Measurements from ENCODE around the gene CACNA2D1. TPM values are rescaled to one million over a fixed set of nuclear protein-coding genes. Genes with fewer than 3 reads are reported as not detected.

The CACNA2D1 gene
- polyA plus RNA-seq, 1 experiment, result 19.5 TPM

- no peak overlapping the region for H3K4me3 ChIP-seq (ENCODE audit: low read depth, low read length)
- H3K27me3 ChIP-seq (ENCODE audit: control insufficient read depth, insufficient read depth, low read length), result no peaks in the 10 kb centered on the region
- CTCF ChIA-PET, result no interaction called here
- H3K27ac ChIP-seq (ENCODE audit: low read depth, low read length), result no peak overlapping the region
- TF ChIP-seq CTCF (IDR thresholded peaks at IDR 0.05; ENCODE audit: low read depth, low read length), result no peak
- H3K9me3 ChIP-seq (ENCODE audit: control insufficient read depth, insufficient read depth, low read length), result no peaks in the 10 kb centered on the region
- DNase-seq (ENCODE audit: low read depth, low spot score), result no peak
- POLR2A ChIA-PET, result no interaction called here
These were observed 154.4 kb downstream of the CACNA2D1 start for GRCh38 chr7:82289152-82289535.

GRCh38 chr7:82286798-82287140 lies 156.8 kb downstream of the CACNA2D1 start:
- Histone ChIP-seq H3K9me3 (ENCODE audit: control insufficient read depth, insufficient read depth, low read length) (no peaks in the 10 kb centered on the region), H3K4me3 (ENCODE audit: low read depth, low read length) (no peak overlapping the region), H3K27ac (ENCODE audit: low read depth, low read length) (no peak overlapping the region), H3K27me3 (ENCODE audit: control insufficient read depth, insufficient read depth, low read length) (no peaks in the 10 kb centered on the region)
- no peak for DNase-seq (ENCODE audit: low read depth, low spot score)
- ChIA-PET POLR2A (no interaction called here), CTCF (no interaction called here)
- TF ChIP-seq CTCF (IDR thresholded peaks at IDR 0.05; ENCODE audit: low read depth, low read length), result no peak

- POLR2A ChIA-PET, result no interaction called here
- no peaks in the 10 kb centered on the region for H3K9me3 ChIP-seq (ENCODE audit: control insufficient read depth, insufficient read depth, low read length)
- no peak for TF ChIP-seq CTCF (IDR thresholded peaks at IDR 0.05; ENCODE audit: low read depth, low read length)
- no peak overlapping the region for H3K4me3 ChIP-seq (ENCODE audit: low read depth, low read length)
- H3K27ac ChIP-seq (ENCODE audit: low read depth, low read length), result no peak overlapping the region
- CTCF ChIA-PET, result no interaction called here
- no peak for DNase-seq (ENCODE audit: low read depth, low spot score)
- H3K27me3 ChIP-seq (ENCODE audit: control insufficient read depth, insufficient read depth, low read length), result no peaks in the 10 kb centered on the region
These were observed 157.3 kb downstream of the CACNA2D1 start for GRCh38 chr7:82286096-82286797.

- H3K27me3 ChIP-seq (ENCODE audit: control insufficient read depth, insufficient read depth, low read length), result no peaks in the 10 kb centered on the region
- no peak for TF ChIP-seq CTCF (IDR thresholded peaks at IDR 0.05; ENCODE audit: low read depth, low read length)
- ChIA-PET CTCF (no interaction called here), POLR2A (no interaction called here)
- no peak for DNase-seq (ENCODE audit: low read depth, low spot score)
- no peaks in the 10 kb centered on the region for H3K9me3 ChIP-seq (ENCODE audit: control insufficient read depth, insufficient read depth, low read length)
- H3K4me3 ChIP-seq (ENCODE audit: low read depth, low read length), result no peak overlapping the region
- H3K27ac ChIP-seq (ENCODE audit: low read depth, low read length), result no peak overlapping the region
These were observed 158.5 kb downstream of the CACNA2D1 start for GRCh38 chr7:82284936-82285519.

- ChIA-PET POLR2A (no interaction called here), CTCF (no interaction called here)
- no peaks in the 10 kb centered on the region for H3K27me3 ChIP-seq (ENCODE audit: control insufficient read depth, insufficient read depth, low read length)
- H3K4me3 ChIP-seq (ENCODE audit: low read depth, low read length), result no peak overlapping the region
- no peak overlapping the region for H3K27ac ChIP-seq (ENCODE audit: low read depth, low read length)
- no peak for DNase-seq (ENCODE audit: low read depth, low spot score)
- no peaks in the 10 kb centered on the region for H3K9me3 ChIP-seq (ENCODE audit: control insufficient read depth, insufficient read depth, low read length)
- no peak for TF ChIP-seq CTCF (IDR thresholded peaks at IDR 0.05; ENCODE audit: low read depth, low read length)
These were observed 168.2 kb downstream of the CACNA2D1 start for GRCh38 chr7:82275342-82275741.
